LNCAP (cell line): Measurements from ENCODE around the gene PSTPIP2.

ENCODE experiments used
- CTCF ChIP-seq: fragments of 450-650 bp; IDR thresholded peaks from 2 replicates; pipeline ENCODE4 v1.5.1; 2017; ENCODE audit warnings: mild to moderate bottlenecking

The PSTPIP2 gene

DNA sequence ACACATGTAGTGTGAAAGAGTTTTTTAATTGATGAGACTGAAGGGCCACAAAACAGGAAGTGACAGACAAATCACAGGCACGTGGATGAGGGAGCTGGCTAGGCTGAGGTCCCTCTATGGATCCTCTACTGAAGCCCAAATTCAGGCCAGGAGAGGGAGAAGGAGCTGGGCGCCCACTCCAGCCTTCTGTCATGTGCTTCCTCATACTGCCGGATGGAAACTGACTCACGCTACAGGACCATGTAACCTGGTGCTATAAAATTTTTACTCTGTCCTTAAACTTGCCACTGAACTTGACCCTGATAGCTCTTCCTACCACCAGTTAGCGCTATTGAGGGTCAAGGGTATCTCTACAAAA, 31.3 kb downstream of the PSTPIP2 start:
- no peak for TF ChIP-seq CTCF

DNA sequence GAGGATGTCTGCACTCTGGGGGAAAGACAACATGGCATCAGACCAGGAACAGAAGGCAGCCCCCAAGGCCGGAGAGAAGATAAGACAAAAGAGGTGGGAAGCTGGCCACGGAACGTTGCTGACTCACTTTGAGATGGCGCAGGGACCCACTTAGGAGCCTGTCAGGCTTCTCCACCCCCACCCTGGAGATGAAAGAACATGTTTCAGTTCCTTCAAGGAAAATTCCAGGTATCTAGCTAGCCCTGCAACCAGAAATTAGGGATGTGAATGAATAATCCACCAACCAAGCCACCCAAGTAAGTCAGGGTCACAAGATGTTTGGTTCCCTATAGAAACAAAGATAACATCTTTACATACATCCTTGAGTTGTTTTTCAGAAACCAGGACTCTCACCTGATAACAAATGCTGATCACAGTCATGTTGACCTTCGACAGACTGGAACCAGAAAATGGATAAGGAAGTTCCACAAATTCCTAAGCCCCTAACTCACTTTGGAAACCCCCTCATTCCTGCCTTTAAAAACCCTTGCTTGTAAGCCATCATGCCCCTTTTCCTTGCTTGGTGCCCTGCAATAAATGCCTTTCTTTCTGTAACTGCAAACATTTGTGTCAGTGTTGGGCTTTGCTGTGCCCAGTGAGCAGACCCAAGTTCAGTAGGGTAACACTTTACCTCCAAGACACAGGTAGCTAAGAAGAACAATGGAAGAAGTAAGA, 31.9 kb downstream of the PSTPIP2 start:
- TF ChIP-seq CTCF, result no peak

DNA sequence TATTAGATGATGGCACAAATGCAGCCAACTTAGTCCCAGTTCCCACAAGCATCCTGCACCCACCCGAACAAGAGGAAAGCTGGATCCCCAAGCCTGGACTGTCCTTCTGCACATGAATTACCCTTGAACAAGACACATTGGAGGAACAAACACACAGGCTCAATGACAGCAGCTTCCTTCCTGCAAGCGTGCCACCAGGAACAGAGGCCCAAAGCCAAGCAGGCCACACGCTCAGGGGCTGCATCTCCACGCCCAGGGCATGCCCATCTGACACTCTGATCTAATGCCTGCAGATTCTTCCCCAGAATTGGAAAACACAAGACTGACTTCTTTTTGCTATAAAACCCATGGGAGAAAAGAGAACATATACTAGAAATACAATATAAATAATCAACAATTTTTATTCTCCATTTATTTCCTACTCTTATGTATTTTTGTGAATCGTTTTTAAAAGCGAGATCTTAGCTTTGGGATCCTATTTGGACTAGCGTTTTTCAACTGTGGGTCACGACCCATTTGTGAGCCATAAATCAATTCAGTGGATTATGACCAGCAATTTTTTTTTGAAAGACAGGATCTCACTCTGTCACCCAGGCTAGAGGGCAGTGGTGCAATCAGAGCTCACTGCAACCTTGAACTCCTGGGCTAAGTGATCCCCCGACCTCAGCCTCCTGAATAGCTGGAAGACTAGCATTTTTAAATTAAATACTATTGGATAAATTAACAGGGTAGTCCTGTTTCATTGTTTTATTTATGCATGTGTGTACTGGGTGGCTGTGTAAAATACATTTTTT, 34.4 kb downstream of the PSTPIP2 start:
- TF ChIP-seq CTCF, result no peak

DNA sequence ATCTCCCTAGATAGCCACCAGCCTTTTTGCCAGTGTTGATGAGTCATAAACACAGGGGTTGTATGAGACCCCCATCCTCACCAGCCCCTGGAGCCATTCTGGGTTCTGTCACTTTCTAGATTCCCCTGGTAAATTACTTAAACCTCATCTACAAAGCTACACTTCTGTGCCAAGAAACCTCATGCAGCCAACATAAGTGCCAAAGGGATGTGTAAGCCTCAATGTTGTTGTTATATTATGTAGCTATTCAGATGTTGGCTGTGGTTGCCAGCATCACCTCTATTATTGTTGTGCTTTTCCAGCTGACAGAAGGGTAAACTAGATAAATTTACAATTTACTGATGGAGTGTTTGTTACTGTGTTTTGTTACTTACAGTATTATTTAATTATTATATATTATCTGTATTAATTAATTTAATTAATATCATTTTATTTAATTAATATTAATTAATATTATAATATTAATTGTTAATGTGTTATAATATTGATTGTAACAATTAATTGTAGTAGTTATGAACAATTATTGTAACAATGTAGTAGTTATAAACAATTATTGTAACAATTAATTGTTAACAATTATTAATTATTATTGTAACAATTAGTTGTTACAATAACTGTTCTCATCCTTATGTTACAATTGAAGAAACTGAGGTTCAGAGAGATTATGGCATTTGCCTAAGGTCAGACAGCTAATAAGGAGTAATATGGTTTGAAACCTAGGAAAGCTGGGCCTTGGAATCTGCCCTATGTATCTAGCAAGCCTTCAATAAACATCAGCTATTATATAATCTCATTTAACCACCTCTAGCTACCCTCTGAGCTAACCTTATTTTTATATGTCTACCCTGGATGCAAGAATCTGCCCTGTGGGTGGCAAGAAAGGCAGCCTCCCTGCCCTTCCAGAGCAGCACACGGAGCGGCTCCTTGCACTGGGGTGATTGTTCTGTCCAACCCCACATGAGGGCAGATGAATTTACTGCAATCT, 36.1 kb downstream of the PSTPIP2 start:
- no peak for TF ChIP-seq CTCF

DNA sequence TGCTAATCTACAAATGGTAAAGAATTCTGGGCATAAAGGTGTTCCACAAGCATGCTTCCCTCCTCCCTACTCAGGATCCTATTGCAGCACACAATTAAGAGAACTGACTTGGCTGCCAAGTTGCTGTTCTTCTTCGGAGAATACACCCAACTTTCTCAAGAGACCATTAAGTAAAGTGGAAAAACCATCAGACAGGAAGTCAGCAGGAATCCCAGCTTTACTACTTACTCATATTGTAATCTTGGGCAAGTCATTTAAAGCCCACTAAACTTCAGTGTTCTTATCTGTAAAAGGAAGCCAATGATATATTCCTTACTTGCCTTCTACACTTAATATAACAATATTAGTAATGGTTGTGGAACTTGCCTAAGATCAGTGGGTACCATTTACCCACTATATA, 37.8 kb downstream of the PSTPIP2 start:
- no peak for TF ChIP-seq CTCF

GRCh38 chr18:46031741-46032140, 40.3 kb downstream of the PSTPIP2 start:
- TF ChIP-seq CTCF, result no peak

DNA sequence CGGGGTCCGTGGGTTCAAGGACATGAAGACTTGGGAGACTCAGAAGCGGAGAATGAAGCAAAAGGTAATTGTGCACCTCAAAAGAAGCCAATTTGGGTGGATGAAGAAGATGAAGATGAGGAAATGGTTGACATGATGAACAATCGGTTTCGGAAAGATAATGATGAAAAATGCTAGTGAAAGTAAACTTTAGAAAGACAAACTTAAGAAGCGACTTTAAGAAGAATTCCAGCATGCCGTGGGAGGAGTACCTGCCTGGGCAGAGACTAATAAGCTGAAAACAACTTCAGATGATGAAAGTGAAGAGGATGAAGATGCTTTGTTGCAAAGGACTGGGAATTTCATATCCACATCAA, 43.5 kb downstream of the PSTPIP2 start:
- no peak for TF ChIP-seq CTCF
